Measurements from ENCODE around the gene RNU6-8.

DNA sequence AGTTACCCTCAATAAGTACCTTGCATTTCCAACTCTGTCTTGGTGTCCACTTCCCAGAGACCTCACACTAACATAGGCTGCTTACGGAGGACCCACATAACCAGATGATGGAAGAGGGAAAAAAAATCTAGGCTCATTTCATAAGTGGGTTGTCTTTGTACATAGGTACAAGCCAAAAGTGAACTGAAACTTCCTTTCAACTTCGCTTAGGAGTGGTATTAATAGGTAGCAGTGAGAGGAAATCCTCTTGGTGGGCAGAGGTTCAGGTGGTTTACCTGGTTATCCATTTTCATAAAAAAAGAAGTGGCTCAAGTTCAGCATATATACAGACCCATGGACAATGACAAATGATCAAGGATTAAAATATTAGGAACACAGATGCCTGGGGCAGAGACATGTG lies 37.0 kb downstream of the RNU6-8 start:
- no peak for TF ChIP-seq POLR2A (IDR thresholded peaks at IDR 0.05; ENCODE audit: borderline replicate concordance, extremely low read depth, insufficient read depth, insufficient read length)
- no peak for TF ChIP-seq EZH2 (IDR thresholded peaks at IDR 0.05)
- TF ChIP-seq, protein P1, sequence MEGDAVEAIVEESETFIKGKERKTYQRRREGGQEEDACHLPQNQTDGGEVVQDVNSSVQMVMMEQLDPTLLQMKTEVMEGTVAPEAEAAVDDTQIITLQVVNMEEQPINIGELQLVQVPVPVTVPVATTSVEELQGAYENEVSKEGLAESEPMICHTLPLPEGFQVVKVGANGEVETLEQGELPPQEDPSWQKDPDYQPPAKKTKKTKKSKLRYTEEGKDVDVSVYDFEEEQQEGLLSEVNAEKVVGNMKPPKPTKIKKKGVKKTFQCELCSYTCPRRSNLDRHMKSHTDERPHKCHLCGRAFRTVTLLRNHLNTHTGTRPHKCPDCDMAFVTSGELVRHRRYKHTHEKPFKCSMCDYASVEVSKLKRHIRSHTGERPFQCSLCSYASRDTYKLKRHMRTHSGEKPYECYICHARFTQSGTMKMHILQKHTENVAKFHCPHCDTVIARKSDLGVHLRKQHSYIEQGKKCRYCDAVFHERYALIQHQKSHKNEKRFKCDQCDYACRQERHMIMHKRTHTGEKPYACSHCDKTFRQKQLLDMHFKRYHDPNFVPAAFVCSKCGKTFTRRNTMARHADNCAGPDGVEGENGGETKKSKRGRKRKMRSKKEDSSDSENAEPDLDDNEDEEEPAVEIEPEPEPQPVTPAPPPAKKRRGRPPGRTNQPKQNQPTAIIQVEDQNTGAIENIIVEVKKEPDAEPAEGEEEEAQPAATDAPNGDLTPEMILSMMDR (IDR thresholded peaks at IDR 0.05 in 2 of 3, conservative IDR thresholded peaks at IDR 0.05 in 1 of 3; ENCODE audit: borderline replicate concordance in 1 of 3, insufficient read depth in 1 of 3, low read depth in 2 of 3, low read length in 2 of 3), result no peak
- no peak for TF ChIP-seq POLR2AphosphoS5 (IDR thresholded peaks at IDR 0.05; ENCODE audit: low read depth, low read length)
